SIG-M5 (cell line): ENCODE measurements around the gene MAP2K7.
"Not testable (repeated sequence)": the region's sequence is repeated elsewhere in the genome, so short reads cannot be mapped to it uniquely, and the experiment has no call there.

Experiments
- DNase-seq: peaks from one replicate; lab custom pipeline; 2025; lab: John Stamatoyannopoulos, UW

MAP2K7 gene

GRCh38 chr19:7931221-7932061, 27.8 kb downstream of the MAP2K7 start:
- no peak for DNase-seq

DNA sequence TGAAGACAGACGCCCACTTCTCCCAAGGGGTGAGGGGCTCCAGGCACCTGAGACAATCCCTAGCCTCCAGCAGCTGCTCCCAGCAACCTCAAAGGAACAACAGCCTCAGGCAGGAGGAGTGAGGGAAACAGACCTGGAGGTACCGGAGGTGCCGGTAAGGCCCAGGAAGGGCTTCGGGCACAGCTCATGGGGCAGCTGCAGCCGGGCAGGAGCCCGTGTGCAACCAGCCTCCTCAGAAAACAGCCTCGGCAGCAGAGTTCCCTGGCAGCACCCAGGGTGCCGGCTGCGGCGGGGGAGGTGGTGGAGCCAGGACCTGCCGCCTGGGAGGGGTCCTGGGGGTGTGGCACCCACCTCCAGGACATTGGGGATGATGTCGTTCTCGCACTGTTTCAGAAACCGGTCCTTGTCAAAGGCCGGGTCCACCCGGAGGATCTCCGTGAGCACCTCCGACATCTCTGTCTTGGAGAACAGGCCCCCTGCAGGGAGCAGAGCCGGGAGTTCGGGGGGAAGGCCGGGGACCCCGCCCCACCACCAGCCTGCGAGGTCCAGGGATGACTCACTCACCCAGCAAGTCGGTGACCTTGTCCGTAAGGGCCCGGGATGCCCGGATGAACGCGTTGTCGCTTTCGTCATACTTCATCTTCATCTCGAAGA, 28.7 kb downstream of the MAP2K7 start:
- DNase-seq: no peak

DNA sequence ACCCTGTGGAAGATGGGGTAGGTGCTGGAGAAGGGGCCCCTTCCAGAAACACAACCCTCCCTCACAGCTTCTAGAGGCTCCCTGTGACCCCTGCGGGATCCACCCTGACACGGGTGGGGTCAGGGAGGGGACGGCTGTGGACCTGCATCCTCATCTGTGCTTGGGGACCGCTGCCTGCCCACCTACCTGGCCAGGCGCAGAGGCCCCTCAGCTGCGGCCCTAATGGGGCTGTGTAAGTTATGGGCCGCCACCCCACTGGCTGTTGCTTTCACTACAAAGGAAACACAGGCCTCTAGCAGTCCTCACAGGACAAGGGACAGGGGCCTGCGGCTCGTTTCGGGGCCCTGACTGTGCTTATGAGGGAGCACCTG, 29.2 kb downstream of the MAP2K7 start:
- DNase-seq: no peak

DNA sequence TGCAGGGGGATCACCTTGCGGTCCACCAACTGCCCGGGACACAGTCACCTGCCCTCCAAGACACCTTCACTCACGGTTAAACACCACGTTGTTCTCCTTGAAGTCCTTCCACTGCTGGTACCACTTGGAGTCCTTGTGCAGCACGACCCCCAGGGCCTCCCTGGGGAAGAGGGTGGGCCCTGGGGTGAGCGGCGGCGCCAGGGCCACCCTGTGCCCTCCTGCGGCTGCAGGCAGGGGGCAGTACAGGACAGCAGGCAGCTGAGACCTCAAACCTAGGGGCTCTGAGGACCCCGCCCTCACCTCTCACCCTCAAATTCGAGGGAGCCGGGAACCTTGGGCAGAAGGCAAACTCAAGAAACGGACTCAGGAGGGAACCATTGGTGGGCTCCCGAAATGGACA, 29.7 kb downstream of the MAP2K7 start:
- DNase-seq: no peak

DNA sequence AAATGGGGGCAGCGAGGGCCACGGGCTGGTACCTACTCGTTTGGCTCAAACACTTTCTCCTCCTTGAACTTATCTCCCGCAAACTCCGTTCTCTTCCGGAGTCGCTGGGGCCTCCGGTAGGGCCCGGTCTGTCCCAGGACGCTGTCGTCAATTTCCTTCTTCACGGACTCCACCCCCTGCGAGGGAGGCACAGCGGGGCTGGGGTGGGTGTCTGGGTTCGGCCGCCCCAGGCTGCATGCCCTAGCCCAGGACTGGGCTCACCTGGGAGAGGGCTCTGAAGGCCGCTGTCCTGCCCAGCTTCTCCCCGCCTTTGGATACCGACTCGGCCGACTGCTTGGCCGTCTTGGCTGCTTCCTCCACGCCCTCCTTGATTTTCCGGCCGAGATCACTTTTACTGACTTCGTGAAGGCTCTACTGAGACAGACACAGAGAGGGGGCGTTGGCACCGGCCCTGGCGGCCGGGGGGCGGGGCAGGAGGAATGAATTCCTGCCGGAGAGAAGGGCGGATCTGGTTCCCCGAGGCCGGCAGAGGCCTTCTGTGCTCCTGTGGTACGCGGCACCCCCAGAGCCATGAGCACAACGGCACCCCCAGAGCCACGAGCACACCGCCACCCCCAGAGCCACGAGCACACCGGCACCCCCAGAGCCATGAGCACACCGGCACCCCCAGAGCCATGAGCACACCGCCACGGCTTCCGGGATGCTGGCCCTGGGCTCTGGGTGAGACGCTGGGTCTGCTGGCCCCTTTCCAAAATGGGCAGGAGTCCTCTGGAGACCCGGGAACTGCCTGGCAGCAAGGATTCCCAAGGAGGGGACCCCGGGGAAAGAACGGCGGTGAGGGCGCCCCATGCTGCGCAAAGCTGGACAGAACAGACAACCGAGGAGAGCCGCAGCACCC, 30.4 kb downstream of the MAP2K7 start:
- DNase-seq: no peak

DNA sequence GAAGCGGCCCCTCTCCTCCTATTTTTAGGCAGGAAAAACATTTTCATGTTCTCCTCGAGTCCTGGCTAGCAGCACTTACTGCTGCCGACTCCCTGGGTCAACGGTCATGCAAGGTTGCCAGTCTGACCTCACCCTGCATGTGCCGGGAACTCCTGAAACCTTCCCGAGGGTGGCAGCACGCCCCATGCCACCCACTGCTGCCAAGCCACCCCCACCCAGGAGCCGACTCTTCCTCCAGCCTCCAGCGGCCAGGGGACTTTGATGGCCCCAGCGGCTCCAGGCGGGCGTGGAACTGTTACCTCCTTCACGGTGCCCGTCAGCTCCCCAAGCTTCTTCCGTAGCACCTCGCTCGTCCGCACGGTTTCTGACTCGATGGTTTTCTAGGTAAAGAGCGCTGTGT, 31.1 kb downstream of the MAP2K7 start:
- no peak for DNase-seq

- no peak for DNase-seq
These were observed 37.2 kb downstream of the MAP2K7 start for GRCh38 chr19:7940841-7941240.

DNA sequence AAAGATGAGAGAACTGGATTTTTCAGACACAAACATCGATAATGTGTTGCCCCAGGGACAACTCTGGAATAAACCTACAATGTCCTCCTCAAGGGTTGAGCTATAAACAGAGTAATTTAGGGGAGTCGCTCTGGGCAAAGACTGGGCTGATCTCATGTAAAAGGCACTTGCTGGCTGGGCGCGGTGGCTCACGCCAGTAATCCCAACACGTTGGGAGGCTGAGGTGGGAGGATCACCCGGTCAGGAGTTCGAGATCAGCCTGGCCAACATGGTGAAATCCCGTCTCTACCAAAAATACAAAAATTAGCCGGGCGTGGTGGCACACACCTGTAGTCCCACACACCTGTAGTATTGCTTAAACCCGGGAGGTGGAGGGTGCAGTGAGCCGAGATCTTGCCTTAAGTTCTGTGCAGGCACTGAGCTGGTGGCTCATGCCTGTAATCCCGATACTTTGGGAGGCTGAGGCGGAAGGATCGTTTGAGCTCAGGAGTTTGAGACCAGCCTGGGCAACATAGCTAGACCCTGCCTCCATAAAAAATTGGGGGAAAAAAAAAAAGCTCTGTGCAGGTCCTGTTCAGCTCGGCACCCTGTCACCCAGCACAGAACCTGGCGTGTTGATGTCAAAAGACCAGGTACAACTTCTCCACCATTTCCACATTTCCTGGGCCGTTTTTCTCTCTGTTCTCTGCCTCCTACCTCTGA, 38.4 kb downstream of the MAP2K7 start:
- DNase-seq: no peak

- no peak for DNase-seq
These were observed 39.3 kb downstream of the MAP2K7 start for GRCh38 chr19:7942981-7943443.

DNA sequence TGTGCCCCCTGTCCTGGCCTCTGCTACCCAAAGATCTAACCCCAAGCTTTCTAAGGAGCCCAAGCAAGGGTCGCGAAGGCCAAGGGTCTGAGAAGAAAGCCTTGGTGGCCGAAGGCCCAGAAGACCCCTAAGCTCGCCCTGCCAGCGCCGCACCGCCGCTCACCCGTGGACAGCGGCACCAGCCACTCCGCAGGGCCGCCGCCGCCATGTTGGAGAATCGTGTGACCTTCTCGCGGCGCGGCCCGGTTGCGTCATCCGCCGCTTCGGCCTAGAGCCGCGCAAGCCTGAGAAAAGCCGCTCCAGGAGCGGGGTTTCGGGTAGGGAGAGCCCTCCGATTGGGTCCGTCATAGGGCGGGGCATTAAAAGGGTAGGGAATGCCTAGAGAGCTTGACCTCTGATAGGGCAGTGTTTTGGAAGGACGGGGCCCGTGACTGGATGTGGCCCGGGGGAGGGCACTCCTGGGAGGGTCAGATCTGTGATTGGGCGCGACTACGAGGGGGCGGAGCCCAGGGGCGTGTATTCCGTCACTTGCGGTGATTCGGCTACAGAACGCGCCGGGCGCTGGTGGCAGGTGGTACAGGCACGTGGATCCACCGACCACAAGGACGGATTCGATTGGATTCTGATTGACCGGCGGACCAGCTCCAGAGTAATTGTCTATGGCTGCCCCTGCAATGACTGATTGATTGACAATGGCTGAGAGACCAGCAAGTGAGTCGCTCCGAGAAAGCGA, 39.9 kb downstream of the MAP2K7 start, which contains the start of gene TIMM44:
Gene TIMM44, minus strand, starts transcription at position 223 of the 733 bp plus-strand sequence. Its CDS starts 15 bp downstream, at position 208.
- DNase-seq: peak; percentile 93

GRCh38 chr19:7944177-7944761, 40.6 kb downstream of the MAP2K7 start:
- DNase-seq: peak; percentile 34

DNA sequence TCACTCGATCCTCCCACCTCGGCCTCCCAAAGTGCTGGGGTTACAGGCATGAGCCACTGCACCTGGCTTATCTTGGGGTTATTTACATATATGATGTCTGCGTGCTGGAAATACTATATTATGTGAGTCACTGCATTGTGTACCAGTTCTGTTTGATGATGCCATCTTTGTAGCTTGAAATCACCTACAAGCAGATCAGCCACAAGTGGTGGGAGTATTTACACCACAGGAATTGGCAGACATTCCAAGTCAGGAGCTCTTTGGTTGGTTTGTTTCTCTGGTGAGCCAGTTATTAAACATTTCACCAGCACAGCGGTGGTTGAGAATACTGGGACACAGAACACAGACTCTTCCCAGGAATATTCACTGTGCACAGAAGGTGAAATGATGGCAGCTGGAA, 44.3 kb downstream of the MAP2K7 start:
- DNase-seq: no peak

DNA sequence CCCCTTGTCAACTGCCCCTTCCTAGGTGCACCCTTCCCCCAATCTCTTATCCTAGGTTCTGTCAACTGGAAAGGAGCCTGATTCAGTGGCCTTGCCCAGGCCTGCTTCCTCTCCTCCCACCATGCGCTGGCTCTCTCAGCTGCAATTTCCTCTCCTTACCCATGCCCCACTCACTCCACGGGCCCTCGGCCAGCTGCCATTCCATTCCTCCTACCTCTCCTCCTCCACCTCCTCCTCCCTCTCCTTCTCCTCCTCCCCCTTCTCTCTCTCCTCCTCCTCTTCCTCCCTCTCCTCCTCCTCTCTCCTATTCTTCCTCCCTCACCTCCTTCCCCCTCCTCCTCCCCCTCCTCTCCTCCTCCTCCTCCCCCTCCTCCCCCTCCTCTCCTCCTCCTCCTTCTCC, 49.4 kb downstream of the MAP2K7 start:
- no peak for DNase-seq

DNA sequence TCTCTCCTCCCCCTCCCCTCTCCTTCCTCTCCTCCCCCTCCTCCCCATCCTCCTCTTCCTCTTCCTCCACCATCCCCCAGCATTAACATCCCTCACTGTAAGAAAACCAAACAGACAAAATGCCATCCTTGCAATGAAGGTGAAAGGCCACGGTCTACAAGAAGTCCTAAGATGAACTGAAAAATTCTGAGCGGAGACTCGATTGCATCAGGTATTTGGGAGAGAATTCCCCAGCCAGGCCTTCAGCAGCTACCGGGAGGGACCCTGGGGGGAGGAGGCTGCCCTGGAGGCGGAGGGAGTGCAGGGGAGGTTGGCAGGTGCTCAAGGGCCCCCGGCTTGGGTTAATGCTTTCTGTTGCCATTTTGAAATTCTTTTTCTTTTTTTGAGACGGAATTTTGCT, 49.9 kb downstream of the MAP2K7 start:
- DNase-seq: no peak

GRCh38 chr19:7955696-7956095, 52.0 kb downstream of the MAP2K7 start:
- DNase-seq: no peak

GRCh38 chr19:7959211-7959610, 55.5 kb downstream of the MAP2K7 start:
- DNase-seq: no peak

DNA sequence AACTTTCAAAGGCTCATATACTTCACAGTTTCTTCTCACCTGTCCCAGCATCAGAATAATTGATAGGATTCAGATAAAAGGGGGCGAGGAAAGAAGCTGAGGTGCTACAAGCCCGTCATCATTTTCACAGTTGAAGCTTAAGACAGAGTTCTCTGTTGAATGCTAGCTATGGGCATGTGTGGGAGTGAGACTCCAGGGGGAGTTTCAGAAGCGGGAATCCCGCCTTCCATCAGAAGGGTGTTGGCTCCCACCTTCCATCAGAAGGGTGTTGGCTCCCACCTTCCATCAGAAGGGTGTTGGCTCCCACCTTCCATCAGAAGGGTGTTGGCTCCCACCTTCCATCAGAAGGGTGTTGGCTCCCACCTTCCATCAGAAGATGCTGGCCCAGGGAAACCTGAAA, 57.4 kb downstream of the MAP2K7 start:
- DNase-seq: not testable (repeated sequence)

DNA sequence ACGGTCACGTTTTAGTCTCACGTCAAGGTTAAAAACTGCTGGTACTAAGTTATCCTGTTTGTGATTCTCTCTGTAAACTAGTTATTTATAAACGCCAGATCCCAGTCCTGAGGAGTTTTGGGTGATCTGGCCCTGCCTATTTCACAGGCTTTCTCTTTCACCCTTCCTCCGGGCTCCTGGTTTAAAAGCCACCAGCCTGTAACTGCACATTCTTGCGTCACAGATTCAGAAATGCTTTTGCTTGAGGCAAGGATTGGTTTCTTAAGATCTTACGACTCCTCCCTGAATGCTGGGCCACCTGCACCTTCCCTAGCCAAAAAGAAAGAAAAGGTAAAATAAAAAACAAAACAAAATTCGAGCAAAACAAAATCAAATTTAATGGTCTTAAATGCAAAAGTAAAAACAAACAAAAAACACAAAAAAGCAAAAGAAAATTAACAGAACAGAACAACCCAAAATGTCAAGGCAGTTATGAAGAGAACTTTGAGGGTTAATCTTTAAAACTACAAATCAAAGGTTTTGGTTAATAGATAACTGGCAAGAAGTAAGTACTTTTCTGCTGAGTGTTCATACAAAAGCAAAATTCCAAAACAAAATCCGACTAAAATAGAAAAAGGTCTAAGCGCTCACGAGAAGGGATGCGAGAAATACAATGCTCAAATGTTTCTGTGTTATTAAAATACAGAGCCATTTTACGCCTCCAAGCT, 58.4 kb downstream of the MAP2K7 start:
- DNase-seq: no peak

DNA sequence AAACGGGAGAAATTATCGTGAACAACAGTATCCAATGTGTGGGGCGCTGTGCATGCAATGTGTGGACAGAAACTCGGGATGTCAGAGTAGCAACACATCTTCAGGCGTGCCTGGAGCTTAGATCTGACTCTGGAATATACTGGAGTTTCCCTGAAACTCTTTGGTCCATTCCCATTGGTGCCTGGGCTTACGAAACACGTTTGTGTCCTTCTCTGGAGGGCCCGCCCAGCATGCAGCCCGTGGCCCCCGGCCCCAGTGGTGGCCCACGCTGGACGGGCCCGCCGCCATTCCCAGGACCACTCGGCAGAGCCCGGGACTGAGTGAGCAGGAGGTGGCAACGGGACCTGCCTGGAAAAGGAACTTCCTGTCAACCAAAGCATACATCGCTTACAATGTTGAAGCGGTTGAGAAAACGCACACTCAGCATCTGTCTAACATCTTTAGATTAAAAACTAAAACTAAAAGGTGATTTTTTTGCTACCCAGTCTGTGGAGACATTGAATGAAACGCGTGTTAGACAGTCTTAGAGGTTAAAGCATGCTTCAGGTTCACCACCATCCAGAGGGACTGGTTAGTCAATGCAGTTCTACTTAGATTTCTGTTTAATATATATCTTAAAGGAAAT, 59.1 kb downstream of the MAP2K7 start:
- no peak for DNase-seq

- DNase-seq: no peak
These were observed 59.9 kb downstream of the MAP2K7 start for GRCh38 chr19:7963566-7963965.
